ENCODE data around the gene IFT27. TPM values are rescaled to one million over a fixed set of nuclear protein-coding genes. Genes with fewer than 3 reads are reported as not detected.

Gene IFT27
- total RNA-seq, 4 donors from 2014 or later = 16.3 to 27.6 (median 18.4) TPM

DNA sequence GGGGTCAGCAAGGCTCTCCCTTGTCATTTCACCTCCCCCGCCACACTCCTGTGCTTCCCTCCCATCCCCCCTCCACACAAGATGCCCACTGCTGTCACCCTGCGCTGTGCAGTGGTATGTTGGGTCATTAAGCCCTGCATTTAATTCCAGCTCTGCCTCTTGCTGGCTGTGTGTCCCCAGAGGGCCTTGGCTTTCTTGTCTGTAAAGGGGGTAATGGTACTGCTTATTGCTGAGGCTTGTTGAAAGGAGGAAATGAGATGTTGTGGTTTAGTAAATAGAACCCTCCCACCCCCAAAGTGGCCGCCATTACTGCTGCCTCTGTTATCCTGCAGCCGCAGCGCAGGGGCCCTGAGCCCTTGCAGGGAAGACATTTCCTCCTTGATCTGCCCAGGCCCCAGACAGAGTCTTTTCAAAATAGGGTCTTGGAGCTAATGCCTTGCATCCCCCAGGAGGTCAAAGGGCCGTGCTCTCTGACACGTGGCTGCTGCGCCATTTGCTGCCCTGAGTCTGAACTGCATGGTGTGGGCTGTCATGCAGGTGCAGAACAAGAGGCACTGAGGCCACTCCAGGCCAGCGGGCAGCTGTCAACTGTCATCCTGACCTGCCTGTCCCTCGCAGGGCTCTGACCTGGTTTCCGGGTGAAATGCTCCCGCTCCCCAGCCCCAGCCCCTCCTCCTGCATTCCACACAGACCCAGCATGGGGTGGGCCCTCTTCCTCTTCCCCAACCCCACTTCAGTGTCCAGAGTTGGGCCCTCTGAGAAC is 22.2 kb upstream of the IFT27 start:
- Histone ChIP-seq H3K36me3 (no peaks in the 10 kb centered on the region), H3K4me1 (no peaks in the 10 kb centered on the region), H3K27me3 (peaks cover 58% of the 10 kb centered on the region), H3K9me3 (no peaks in the 10 kb centered on the region), H3K4me3 (no peak overlapping the region), H3K27ac (no peak overlapping the region)
- ATAC-seq = no peak
- 92% methylated on average over 2 of the region's 12 CpGs; no CpG with 5 or more reads in 1 of the 2 donors for WGBS, 2 donors (ENCODE audit: low coverage in 1 of 2)
- TF ChIP-seq, protein P1, sequence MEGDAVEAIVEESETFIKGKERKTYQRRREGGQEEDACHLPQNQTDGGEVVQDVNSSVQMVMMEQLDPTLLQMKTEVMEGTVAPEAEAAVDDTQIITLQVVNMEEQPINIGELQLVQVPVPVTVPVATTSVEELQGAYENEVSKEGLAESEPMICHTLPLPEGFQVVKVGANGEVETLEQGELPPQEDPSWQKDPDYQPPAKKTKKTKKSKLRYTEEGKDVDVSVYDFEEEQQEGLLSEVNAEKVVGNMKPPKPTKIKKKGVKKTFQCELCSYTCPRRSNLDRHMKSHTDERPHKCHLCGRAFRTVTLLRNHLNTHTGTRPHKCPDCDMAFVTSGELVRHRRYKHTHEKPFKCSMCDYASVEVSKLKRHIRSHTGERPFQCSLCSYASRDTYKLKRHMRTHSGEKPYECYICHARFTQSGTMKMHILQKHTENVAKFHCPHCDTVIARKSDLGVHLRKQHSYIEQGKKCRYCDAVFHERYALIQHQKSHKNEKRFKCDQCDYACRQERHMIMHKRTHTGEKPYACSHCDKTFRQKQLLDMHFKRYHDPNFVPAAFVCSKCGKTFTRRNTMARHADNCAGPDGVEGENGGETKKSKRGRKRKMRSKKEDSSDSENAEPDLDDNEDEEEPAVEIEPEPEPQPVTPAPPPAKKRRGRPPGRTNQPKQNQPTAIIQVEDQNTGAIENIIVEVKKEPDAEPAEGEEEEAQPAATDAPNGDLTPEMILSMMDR (IDR thresholded peaks at IDR 0.05) = no peak

DNA sequence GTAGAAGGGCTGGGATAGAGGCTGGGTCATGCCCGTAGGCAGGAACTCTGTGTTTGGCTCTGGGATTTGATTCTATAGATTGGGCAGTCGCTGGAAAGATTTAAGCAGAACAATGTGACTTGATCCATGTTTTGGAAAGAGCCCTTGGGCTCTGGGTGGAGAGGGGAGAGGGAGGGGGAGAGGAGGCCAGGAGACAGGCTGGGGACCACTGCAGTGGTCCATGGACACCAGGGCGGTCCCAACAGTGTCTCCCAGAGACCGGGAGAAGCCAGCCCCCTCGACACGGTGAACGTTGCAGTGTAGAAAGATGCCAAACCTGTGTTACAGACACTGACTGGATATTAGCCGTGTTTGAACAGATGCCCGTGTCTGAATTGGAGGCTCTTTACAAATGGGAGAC is 21.5 kb upstream of the IFT27 start:
- TF ChIP-seq POLR2AphosphoS5 (IDR thresholded peaks at IDR 0.05) = no peak
- no peak for TF ChIP-seq POLR2A (IDR thresholded peaks at IDR 0.05)
- 60 to 69% methylated on average over 2 of the region's 9 CpGs for WGBS, 2 donors (ENCODE audit: low coverage in 1 of 2)
- H3K27me3 ChIP-seq = peaks cover 58% of the 10 kb centered on the region
- H3K27ac ChIP-seq = no peak overlapping the region
- no peaks in the 10 kb centered on the region for H3K9me3 ChIP-seq
- no peaks in the 10 kb centered on the region for H3K4me1 ChIP-seq
- ATAC-seq = no peak
- H3K4me3 ChIP-seq = no peak overlapping the region
- H3K36me3 ChIP-seq = no peaks in the 10 kb centered on the region

DNA sequence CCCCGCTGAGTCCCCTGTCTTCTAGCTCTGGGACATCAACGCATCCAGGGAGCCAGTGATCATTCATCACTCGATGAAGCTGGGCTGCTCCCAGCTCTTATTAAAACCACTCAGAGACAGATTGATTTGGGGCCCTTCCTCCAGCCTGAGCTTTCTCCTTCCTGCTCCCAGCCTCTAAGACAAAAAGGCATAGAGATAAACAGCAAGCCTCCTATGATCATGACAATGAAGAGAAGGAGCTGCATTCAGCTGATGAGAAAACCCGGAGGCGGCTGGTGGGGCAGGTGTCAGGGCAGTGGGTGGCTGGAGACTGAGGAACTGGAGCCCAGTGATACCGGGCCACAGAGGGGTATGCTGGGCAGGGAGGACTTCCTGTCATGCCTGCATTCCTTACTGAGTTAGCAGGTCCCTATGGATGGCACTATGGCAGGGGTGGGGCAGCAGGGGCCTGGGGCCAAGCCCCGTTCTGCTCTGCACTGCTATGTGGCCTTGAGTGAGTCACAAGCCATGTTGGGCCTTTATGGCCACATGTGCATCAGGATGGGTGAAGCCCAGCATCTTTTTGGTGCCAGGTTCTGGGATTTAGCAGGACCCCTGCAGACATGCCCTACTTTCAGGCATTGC is 20.7 kb upstream of the IFT27 start:
- Histone ChIP-seq H3K27ac (no peak overlapping the region), H3K4me1 (no peaks in the 10 kb centered on the region), H3K27me3 (peaks cover 65% of the 10 kb centered on the region), H3K4me3 (no peak overlapping the region), H3K9me3 (no peaks in the 10 kb centered on the region), H3K36me3 (no peaks in the 10 kb centered on the region)
- TF ChIP-seq POLR2A (IDR thresholded peaks at IDR 0.05) = no peak
- no peak for TF ChIP-seq POLR2AphosphoS5 (IDR thresholded peaks at IDR 0.05)
- TF ChIP-seq, protein P1 (IDR thresholded peaks at IDR 0.05) = no peak
- no peak for TF ChIP-seq EP300 (IDR thresholded peaks at IDR 0.05)
- ATAC-seq = no peak
- 46 to 75% methylated on average over 3 to 4 of the region's 7 CpGs for WGBS, 2 donors (ENCODE audit: low coverage in 1 of 2)

DNA sequence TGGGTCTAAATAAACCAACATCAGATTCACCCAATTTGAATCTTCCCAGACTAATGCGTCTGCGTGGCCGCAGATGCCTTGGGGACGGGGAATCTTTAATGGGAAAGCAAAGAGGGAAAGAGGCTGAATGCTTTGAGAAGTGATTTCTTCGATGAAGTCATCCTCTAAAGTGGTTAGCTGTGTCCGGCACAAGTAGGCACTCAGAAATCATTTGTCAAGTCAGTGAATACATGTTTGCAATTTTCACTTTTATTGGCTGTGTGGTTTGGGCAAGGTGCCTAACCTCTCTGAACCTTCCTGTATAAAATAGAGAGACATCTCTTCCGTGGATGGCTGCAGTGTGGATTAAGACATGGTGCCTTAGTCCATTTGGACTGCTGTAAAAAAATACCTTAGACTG is 19.7 kb upstream of the IFT27 start:
- Histone ChIP-seq H3K4me1 (no peaks in the 10 kb centered on the region), H3K27ac (no peak overlapping the region), H3K4me3 (no peak overlapping the region), H3K27me3 (peaks cover 68% of the 10 kb centered on the region), H3K36me3 (no peaks in the 10 kb centered on the region), H3K9me3 (no peaks in the 10 kb centered on the region)
- 82 to 83% methylated on average over 3 to 6 of the region's 7 CpGs for WGBS, 2 donors (ENCODE audit: low coverage in 1 of 2)
- TF ChIP-seq EP300 (IDR thresholded peaks at IDR 0.05) = no peak
- TF ChIP-seq POLR2AphosphoS5 (IDR thresholded peaks at IDR 0.05) = no peak
- ATAC-seq = no peak

DNA sequence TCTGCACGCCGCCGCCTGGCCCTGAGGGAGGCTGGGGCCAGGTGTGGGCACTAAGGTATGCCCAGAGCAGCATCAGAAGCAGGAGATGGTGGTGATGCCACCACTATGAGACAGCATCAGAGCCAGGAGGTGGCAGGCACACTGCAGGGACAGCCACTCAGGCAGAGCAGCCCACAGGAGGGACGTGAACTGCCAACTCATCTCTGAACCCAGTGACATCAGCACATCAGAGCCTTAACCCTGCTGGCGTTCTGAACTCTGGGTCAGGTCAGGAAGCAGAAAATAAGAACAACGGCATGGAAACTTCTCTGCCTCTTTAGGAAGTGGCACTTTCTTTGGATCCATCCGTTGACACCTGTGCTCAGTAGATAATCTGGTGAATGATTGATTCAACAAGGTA is 14.7 kb upstream of the IFT27 start:
- H3K36me3 ChIP-seq = no peaks in the 10 kb centered on the region
- H3K27ac ChIP-seq = no peak overlapping the region
- H3K4me1 ChIP-seq = no peaks in the 10 kb centered on the region
- WGBS, 2 donors (ENCODE audit: low coverage in 1 of 2) = 4 to 11% methylated on average over 3 to 4 of the region's 7 CpGs
- ATAC-seq = no peak
- H3K27me3 ChIP-seq = peaks cover 68% of the 10 kb centered on the region
- H3K4me3 ChIP-seq = no peak overlapping the region
- no peak for TF ChIP-seq POLR2AphosphoS5 (IDR thresholded peaks at IDR 0.05)
- TF ChIP-seq, protein P1 (IDR thresholded peaks at IDR 0.05) = no peak
- no peak for TF ChIP-seq EP300 (IDR thresholded peaks at IDR 0.05)
- TF ChIP-seq POLR2A (IDR thresholded peaks at IDR 0.05) = no peak
- H3K9me3 ChIP-seq = no peaks in the 10 kb centered on the region

All from gastroesophageal sphincter (tissue), 4 donors.